DOHH2 (cell line): Measurements from ENCODE around the gene TEPSIN.

Experiments
- H3F3A ChIP-seq: fragments of 200-600 bp; sonication (generic), shearing (Covaris generic); 2 replicates; pipeline ENCODE4 v1.6.0; 2016; ENCODE audit warnings: antibody characterized with exemption, mild to moderate bottlenecking; ENCODE audit not compliant: control insufficient read depth, insufficient read depth
- H3K27ac ChIP-seq: fragments of 200-600 bp; sonication (generic); 2 replicates; pipeline ENCODE4 v1.5.1; 2014; ENCODE audit warnings: low read depth, mild to moderate bottlenecking, low read length, moderate library complexity
- H3K27me3 ChIP-seq: fragments of 200-600 bp; sonication (generic); 2 replicates; pipeline ENCODE4 v1.6.1; 2014; ENCODE audit warnings: mild to moderate bottlenecking, low read length, mixed read lengths; ENCODE audit not compliant: control insufficient read depth
- H3K36me3 ChIP-seq: fragments of 200-600 bp; sonication (generic); 2 replicates; pipeline ENCODE4 v1.6.1; 2014; ENCODE audit warnings: mild to moderate bottlenecking, low read length, moderate library complexity, mixed read lengths; ENCODE audit not compliant: control insufficient read depth
- H3K4me1 ChIP-seq: fragments of 200-600 bp; sonication (generic); 2 replicates; pipeline ENCODE4 v1.6.1; 2014; ENCODE audit warnings: mild to moderate bottlenecking, low read length, mixed read lengths; ENCODE audit not compliant: control insufficient read depth
- H3K4me2 ChIP-seq: fragments of 200-600 bp; sonication (generic); 2 replicates; pipeline ENCODE4 v1.6.0; 2014; ENCODE audit warnings: mild to moderate bottlenecking, low read length, moderate library complexity
- H3K4me3 ChIP-seq: fragments of 200-600 bp; sonication (generic); 2 replicates; pipeline ENCODE4 v1.5.1; 2014; ENCODE audit warnings: mild to moderate bottlenecking, low read length, mixed read lengths
- H3K79me2 ChIP-seq: fragments of 200-600 bp; sonication (generic); 2 replicates; pipeline ENCODE4 v1.6.1; 2014; ENCODE audit warnings: mild to moderate bottlenecking, low read length, mixed read lengths; ENCODE audit not compliant: control insufficient read depth
- H3K9me2 ChIP-seq: fragments of 200-600 bp; sonication (generic); replicated peaks from 2 replicates; pipeline ENCODE4 v1.6.1; 2014; ENCODE audit warnings: mild to moderate bottlenecking, low read length, mixed read lengths; ENCODE audit not compliant: control insufficient read depth
- H3K9me3 ChIP-seq: fragments of 200-600 bp; sonication (generic); 2 replicates; pipeline ENCODE4 v1.6.1; 2014; ENCODE audit warnings: antibody characterized with exemption, low read length, mixed read lengths; ENCODE audit not compliant: control insufficient read depth, insufficient read depth
- H4K20me1 ChIP-seq: fragments of 200-600 bp; sonication (generic); 2 replicates; pipeline ENCODE4 v1.6.0; 2014; ENCODE audit warnings: low read depth, mild to moderate bottlenecking, antibody characterized with exemption, low read length, moderate library complexity; ENCODE audit not compliant: control insufficient read depth, insufficient read depth
- CTCF ChIP-seq: fragments of 200-600 bp; sonication (generic); IDR thresholded peaks from one replicate; pipeline ENCODE4 v1.5.1; 2014; ENCODE audit warnings: antibody characterized with exemption, mild to moderate bottlenecking, low read depth, low read length; ENCODE audit not compliant: poor library complexity, severe bottlenecking
- EZH2phosphoT487 ChIP-seq: fragments of 200-600 bp; sonication (generic); IDR thresholded peaks from 2 replicates; pipeline ENCODE4 v1.6.1; 2017; ENCODE audit warnings: borderline replicate concordance, mild to moderate bottlenecking, antibody characterized with exemption, low read length, moderate library complexity, mixed read lengths

The TEPSIN gene

GRCh38 chr17:81210466-81210865 is 28.4 kb downstream of the TEPSIN start:
- Histone ChIP-seq H3K4me2 (no peak overlapping the region), H3F3A (no peaks in the 10 kb centered on the region), H4K20me1 (no peaks in the 10 kb centered on the region), H3K4me3 (no peak overlapping the region), H3K9me3 (no peaks in the 10 kb centered on the region), H3K36me3 (no peaks in the 10 kb centered on the region), H3K79me2 (no peaks in the 10 kb centered on the region), H3K4me1 (no peaks in the 10 kb centered on the region; the same call in 1 of the 2 replicates), H3K9me2 (no peaks in the 10 kb centered on the region), H3K27me3 (no peaks in the 10 kb centered on the region), H3K27ac (no peak overlapping the region)
- TF ChIP-seq EZH2phosphoT487 (no peak), CTCF (no peak)

GRCh38 chr17:81209141-81209540 is 29.7 kb downstream of the TEPSIN start:
- Histone ChIP-seq H3F3A (no peaks in the 10 kb centered on the region), H3K9me3 (no peaks in the 10 kb centered on the region), H3K4me2 (no peak overlapping the region), H3K27ac (no peak overlapping the region), H3K4me3 (no peak overlapping the region), H3K36me3 (no peaks in the 10 kb centered on the region), H3K9me2 (no peaks in the 10 kb centered on the region), H4K20me1 (no peaks in the 10 kb centered on the region), H3K4me1 (no peaks in the 10 kb centered on the region; the same call in 1 of the 2 replicates), H3K27me3 (no peaks in the 10 kb centered on the region), H3K79me2 (no peaks in the 10 kb centered on the region)
- TF ChIP-seq CTCF (no peak), EZH2phosphoT487 (no peak)

GRCh38 chr17:81208651-81209050 is 30.2 kb downstream of the TEPSIN start:
- Histone ChIP-seq H4K20me1 (no peaks in the 10 kb centered on the region), H3K9me2 (no peaks in the 10 kb centered on the region), H3K79me2 (no peaks in the 10 kb centered on the region), H3F3A (no peaks in the 10 kb centered on the region), H3K27ac (no peak overlapping the region), H3K9me3 (no peaks in the 10 kb centered on the region), H3K4me2 (no peak overlapping the region), H3K27me3 (no peaks in the 10 kb centered on the region), H3K36me3 (no peaks in the 10 kb centered on the region), H3K4me1 (no peaks in the 10 kb centered on the region; the same call in 1 of the 2 replicates), H3K4me3 (no peak overlapping the region)
- TF ChIP-seq CTCF, result no peak
